HG03039 (cell line): ENCODE data around the gene TUB.

Experiments used
- ATAC-seq: cut with Tn5 transposase; IDR thresholded peaks from one replicate; pipeline ENCODE4 v1.9.1; 2021; ENCODE audit warnings: mild to moderate bottlenecking, moderate library complexity; ENCODE audit not compliant: unreplicated experiment

TUB gene

GRCh38 chr11:8067929-8068575, 13.0 kb upstream of the TUB start:
- no peak for ATAC-seq

- no peak for ATAC-seq
Observed at GRCh38 chr11:8068605-8069221, 12.3 kb upstream of the TUB start.

- no peak for ATAC-seq
Observed at GRCh38 chr11:8069771-8070170, 11.2 kb upstream of the TUB start.

- ATAC-seq = no peak
Observed at GRCh38 chr11:8070417-8071115, 10.4 kb upstream of the TUB start.

DNA sequence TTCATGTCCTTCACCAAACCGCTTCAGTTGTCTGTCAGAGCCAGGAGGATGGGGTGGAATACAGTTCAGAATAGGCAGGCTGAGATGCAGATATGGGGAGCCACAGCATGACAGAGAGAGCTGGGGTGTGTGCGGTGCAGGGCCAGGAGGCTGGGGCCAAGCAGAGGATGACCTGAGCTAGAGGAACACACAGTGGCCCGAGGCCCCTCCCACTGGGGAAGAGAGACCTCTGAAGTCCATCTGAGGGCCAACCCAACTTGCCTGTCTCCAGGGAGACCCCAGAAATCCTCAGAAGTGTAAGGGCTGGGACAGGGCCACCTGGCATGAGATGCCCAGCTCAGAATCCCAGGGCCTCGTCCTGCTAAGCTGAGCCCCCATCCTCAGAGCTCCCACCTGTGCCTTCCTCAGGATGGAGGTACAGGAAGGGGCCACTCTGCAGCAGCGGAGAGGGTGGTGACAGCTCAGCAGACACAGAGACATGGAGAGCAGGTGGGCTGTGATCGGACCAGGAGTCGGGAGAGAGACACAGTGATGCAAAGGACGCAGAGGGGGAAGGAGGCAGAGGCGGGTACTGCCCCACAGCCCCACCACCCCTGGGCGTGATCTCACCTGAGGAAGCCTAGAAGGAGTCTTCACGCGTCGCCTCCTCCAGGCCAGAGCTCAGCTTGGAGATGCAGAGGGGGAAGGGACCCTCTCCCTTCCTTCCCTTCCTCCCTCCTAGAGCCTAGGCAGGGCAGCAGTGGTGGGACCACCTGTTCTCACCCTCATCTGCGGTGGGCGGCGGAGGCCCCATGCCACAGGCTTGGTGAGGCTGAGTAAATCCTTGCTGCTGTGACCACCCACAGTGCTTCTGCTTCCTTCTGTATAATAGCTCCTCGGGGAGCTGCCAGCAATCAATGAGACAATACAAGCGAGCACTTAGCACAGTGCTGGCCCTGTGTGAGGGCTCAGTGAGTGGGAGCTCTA, 9.1 kb upstream of the TUB start:
- no peak for ATAC-seq

- ATAC-seq = no peak
Observed at GRCh38 chr11:8075119-8075726, 5.8 kb upstream of the TUB start.

DNA sequence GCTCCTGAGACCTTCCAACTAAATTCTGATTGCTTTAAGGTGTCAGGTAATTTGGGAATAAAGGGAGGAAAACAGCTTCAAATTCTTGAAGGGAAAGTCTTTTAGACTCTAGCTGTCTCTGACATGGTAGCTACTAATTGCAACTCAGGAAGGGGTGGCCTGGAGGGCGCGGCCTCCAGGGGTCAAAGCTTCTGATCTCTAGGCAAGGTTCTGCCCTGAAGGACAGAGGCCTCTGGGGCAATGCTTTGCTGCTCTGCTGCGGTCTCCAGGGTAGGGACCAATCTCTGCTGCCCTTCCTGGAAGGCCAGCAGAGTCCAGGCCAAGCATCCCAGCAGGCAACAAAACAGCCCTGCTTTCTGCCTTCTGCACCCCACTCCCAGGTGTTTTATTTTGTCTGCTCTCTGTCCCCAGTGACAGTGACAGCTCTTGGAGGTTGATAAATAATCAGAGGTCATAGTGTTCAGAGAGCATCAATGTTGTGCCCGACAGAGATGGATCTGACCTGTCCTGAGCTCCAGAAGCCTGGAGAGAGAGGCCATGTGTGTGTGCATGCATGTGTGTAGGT, 1.8 kb upstream of the TUB start:
- ATAC-seq = no peak

DNA sequence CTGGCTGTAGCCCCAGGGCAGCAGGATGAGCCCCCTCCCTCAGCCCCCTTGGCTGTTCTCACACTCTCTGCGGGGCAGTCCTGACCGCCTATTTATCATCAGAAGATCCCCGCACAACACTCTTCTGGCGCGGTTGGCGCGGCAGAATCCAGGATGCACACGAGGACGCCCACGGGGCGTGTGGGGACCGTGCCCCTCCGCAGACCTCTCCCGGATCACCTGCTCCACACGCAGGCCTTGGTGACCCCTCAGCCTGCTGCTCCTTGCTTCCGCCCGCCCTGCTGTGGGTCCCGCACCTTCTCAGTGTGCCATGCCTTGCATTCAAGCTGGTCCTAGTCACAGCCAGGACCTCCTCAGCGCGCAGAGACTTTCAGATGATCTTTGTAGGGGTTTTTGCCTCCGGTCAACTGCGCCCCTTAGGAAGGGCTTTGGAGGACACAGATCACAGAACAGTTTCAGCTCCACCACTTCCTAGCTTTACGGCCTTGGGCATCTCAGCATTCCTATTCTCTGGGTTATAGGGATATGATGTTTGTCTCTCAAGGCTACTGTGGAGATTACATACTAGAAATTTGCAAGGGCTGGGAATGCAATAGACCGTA, 841 bp upstream of the TUB start:
- ATAC-seq = no peak

- ATAC-seq = no peak
Observed at GRCh38 chr11:8081591-8082250, 710 bp downstream of the TUB start.

GRCh38 chr11:8082391-8083087, 1.5 kb downstream of the TUB start:
- no peak for ATAC-seq

GRCh38 chr11:8083088-8083395, 2.0 kb downstream of the TUB start:
- ATAC-seq = no peak

DNA sequence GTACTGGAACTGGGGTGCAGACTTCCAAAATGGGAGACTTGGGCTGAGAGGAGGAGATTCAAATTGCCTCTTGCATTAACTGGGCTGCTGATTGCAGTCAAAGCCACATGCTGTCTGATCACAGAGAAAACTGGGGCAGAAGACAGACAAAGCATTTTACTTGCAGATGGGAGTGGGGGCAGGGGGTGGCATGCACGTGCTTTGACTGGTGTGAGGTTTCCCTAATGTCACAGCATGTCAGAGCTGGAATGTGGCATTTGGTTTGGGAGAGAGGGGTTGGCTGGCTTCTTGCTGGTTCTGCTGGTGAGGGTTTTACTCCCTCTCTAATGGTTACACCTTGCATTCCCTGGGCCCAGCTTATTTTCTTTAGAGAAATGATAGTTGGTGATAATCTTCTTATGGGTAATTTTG, 2.9 kb downstream of the TUB start:
- ATAC-seq = no peak

- no peak for ATAC-seq
Observed at GRCh38 chr11:8084352-8084751, 3.3 kb downstream of the TUB start.

DNA sequence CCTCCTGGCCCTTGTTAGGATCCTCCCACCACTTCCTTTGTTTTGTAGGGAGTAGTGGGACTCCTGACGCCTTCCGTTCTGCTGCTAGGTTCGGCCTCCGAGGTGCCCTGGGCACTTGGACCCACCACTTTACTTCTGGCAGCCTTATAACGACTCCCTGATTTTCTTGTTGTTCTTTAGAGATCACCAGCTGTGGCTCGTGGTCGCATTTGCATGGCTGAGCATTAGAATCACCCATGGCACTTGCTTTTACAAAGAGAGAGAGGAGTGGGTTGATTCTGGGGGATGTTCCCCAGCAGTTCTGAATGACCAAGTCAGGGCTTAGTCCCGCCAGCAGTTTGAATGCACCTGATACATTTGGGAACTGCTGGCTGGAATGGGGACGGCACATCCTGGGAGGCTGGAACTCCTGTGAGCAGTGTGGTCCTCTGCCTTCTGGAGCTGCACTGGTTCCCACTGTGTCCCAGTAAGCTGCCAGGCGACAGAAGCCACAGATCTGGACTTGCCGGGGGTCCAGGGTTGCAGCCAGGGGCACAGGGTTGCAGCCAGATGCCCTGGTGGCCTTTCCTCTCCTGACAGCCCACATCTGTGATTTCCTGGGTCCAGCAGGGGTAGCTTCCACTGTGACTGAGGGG, 4.1 kb downstream of the TUB start:
- no peak for ATAC-seq

- ATAC-seq = no peak
Observed at GRCh38 chr11:8086001-8086479, 5.0 kb downstream of the TUB start.

DNA sequence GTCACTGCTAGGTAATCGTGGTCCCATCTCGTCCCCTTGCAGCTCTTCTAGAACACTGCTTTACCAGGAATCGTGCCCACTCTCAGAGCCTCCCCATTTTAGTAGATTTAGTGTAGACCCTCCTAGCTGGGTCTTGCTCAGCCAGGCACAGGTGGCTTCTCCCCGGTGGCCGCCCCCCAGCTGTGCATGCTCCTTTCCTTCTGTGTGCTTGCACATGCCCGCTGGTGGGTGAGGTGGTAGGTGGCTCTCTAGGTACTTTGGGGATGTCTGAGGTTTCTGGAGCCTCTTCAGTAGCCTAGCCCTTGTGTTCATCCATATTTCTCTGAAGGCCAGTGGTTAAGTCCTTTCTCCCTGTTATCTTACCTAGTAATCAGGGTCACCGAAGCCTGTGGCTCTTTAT, 5.6 kb downstream of the TUB start:
- ATAC-seq = no peak

DNA sequence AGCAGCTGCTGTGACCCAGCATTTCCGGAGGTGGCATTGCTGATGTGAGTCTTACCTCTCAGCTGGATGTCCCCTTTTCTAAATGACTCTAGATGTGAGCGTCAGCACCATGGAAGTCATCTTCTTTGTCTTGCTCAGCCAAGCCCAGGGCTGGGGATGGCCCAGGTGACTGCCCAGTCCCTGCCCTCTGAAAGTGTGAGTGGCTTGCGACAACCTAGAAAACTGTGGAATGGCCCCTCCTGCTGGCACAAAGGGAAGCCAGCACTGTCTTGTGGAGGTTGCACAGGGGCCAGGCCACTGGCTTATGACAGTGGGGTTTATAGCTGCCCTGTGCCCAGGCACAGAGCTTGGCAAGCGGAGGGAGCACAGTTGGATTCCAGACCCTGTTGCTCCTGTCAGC, 6.2 kb downstream of the TUB start:
- no peak for ATAC-seq

GRCh38 chr11:8087756-8088155, 6.7 kb downstream of the TUB start:
- no peak for ATAC-seq
